H1 (cell line): Measurements from ENCODE around the gene TMPRSS9. TPM values are rescaled to one million over a fixed set of nuclear protein-coding genes. Genes with fewer than 3 reads are reported as not detected.

Source experiments
- BACH1 ChIP-seq: IDR thresholded peaks from 2 replicates; pipeline ENCODE4 v1.6.1; 2012; ENCODE audit warnings: low read length, improper control_type of control experiment
- BRCA1 ChIP-seq: IDR thresholded peaks from 2 replicates; pipeline ENCODE4 v1.6.1; 2012; ENCODE audit warnings: low read depth, low read length, improper control_type of control experiment
- CBX5 ChIP-seq: fragments of 300-800, 300-1000 bp; sonication (generic); IDR thresholded peaks from 2 replicates; pipeline ENCODE4 v1.7.1; 2016; ENCODE audit warnings: antibody characterized with exemption, low read length, low read depth
- CBX8 ChIP-seq: fragments of 300-800, 300-1000 bp; sonication (generic); IDR thresholded peaks from 2 replicates; pipeline ENCODE4 v1.7.1; 2016; ENCODE audit warnings: low read depth, low read length, borderline replicate concordance
- CEBPB ChIP-seq: IDR thresholded peaks from 2 replicates; pipeline ENCODE4 v1.6.1; 2012; ENCODE audit warnings: low read depth, low read length
- CREB1 ChIP-seq: IDR thresholded peaks from 2 replicates; pipeline ENCODE4 v1.6.1; 2012; ENCODE audit warnings: inconsistent platforms
- EGR1 ChIP-seq: IDR thresholded peaks from 2 replicates; pipeline ENCODE4 v1.6.1; 2011; ENCODE audit warnings: low read depth, low read length, borderline replicate concordance
- GTF2F1 ChIP-seq: IDR thresholded peaks from 2 replicates; pipeline ENCODE4 v1.6.1; 2012; ENCODE audit warnings: low read depth, low read length, improper control_type of control experiment, borderline replicate concordance
- JUN ChIP-seq: IDR thresholded peaks from 2 replicates; pipeline ENCODE4 v1.6.1; 2011; ENCODE audit warnings: low read depth, mild to moderate bottlenecking, improper control_type of control experiment, low read length
- JUND ChIP-seq: IDR thresholded peaks from 2 replicates; pipeline ENCODE4 v1.6.1; 2011; ENCODE audit warnings: mild to moderate bottlenecking, improper control_type of control experiment, low read length
- KDM1A ChIP-seq: fragments of 200-600, 300-600 bp; sonication (generic); IDR thresholded peaks from 2 replicates; pipeline ENCODE4 v1.7.1; 2016; ENCODE audit warnings: mild to moderate bottlenecking, low read length, borderline replicate concordance
- NRF1 ChIP-seq: IDR thresholded peaks from 2 replicates; pipeline ENCODE4 v1.6.1; 2011; ENCODE audit warnings: mild to moderate bottlenecking, low read depth, low read length, improper control_type of control experiment
- PHF8 ChIP-seq: fragments of 200-600 bp; sonication (generic); conservative IDR thresholded peaks from 2 replicates; pipeline ENCODE4 v1.7.1; 2012; ENCODE audit warnings: low read depth, mild to moderate bottlenecking, inconsistent platforms, low read length, moderate library complexity
- POLR2AphosphoS5 ChIP-seq: IDR thresholded peaks from 2 replicates; pipeline ENCODE4 v1.6.1; 2011; ENCODE audit warnings: low read depth, low read length
- RFX5 ChIP-seq: IDR thresholded peaks from 2 replicates; pipeline ENCODE4 v1.6.1; 2011; ENCODE audit warnings: low read depth, low read length, improper control_type of control experiment, borderline replicate concordance
- RXRA ChIP-seq: IDR thresholded peaks from 2 replicates; pipeline ENCODE4 v1.6.1; 2011; ENCODE audit warnings: low read depth, mild to moderate bottlenecking, low read length, moderate library complexity; ENCODE audit not compliant: insufficient read depth
- SIN3A ChIP-seq, 2 experiments: IDR thresholded peaks in 1 of 2; conservative IDR thresholded peaks in 1 of 2; 2 replicates each; pipeline ENCODE4 v1.6.1; 2011 to 2012; ENCODE audit warnings: low read length in 2 of 2, improper control_type of control experiment in 1 of 2, low read depth in 1 of 2, mild to moderate bottlenecking in 1 of 2
- SIX5 ChIP-seq: IDR thresholded peaks from 2 replicates; pipeline ENCODE4 v1.6.1; 2011; ENCODE audit warnings: mild to moderate bottlenecking, low read depth, low read length
- SP4 ChIP-seq: IDR thresholded peaks from 2 replicates; pipeline ENCODE4 v1.6.1; 2012; ENCODE audit warnings: low read length, inconsistent platforms
- SRF ChIP-seq: IDR thresholded peaks from 2 replicates; pipeline ENCODE4 v1.6.1; 2011; ENCODE audit warnings: mild to moderate bottlenecking, low read depth, low read length, moderate library complexity
- TAF1 ChIP-seq: IDR thresholded peaks from 2 replicates; pipeline ENCODE4 v1.6.1; 2011; ENCODE audit warnings: mild to moderate bottlenecking, low read depth, low read length
- TCF12 ChIP-seq: IDR thresholded peaks from 2 replicates; pipeline ENCODE4 v1.6.1; 2011; ENCODE audit warnings: low read depth, mild to moderate bottlenecking, low read length
- TEAD4 ChIP-seq: IDR thresholded peaks from 2 replicates; pipeline ENCODE4 v1.6.1; 2012; ENCODE audit warnings: low read depth, low read length, inconsistent platforms, mixed read lengths
- polyA plus RNA-seq, 7 experiments: library from polyadenylated mRNA; depleted of rRNA in 3 of 7; stranded (reverse) in 5 of 7; unstranded in 2 of 7; fragments of >200 nt in 5 of 7; fragments of 200-250 nt in 2 of 7; gene quantifications; 1 replicate in 5 of 7; 2 replicates in 1 of 7; 4 replicates in 1 of 7; pipeline versions ENCODE4 v1.2.1 to v1.2.3, GENCODE V29; 2011 to 2013; ENCODE audit warnings: missing spikeins in 2 of 7, mixed read lengths in 2 of 7
- total RNA-seq: library from RNA; stranded (reverse); fragmentation: NEBNext Ultra II Directional; extraction: Animal tissue kit (Norgen Biotek cat#: 25700); gene quantifications from 2 replicates; pipeline ENCODE4 v1.2.1, GENCODE V29; 2021
- TF ChIP-seq, protein P1 (sequence below): IDR thresholded peaks from 2 replicates; pipeline ENCODE4 v1.6.1; 2011; ENCODE audit warnings: low read depth, mild to moderate bottlenecking, low read length; ENCODE audit not compliant: insufficient read depth
- TF ChIP-seq, protein P2 (sequence below): IDR thresholded peaks from 2 replicates; pipeline ENCODE4 v1.6.1; 2012; ENCODE audit warnings: inconsistent platforms

Gene TMPRSS9
- total and polyA plus RNA-seq, 2 of the 8 experiments (the other 6 are each of a cell fraction or from before 2014, with no cell fraction given): 0.15 to 0.19 TPM

DNA sequence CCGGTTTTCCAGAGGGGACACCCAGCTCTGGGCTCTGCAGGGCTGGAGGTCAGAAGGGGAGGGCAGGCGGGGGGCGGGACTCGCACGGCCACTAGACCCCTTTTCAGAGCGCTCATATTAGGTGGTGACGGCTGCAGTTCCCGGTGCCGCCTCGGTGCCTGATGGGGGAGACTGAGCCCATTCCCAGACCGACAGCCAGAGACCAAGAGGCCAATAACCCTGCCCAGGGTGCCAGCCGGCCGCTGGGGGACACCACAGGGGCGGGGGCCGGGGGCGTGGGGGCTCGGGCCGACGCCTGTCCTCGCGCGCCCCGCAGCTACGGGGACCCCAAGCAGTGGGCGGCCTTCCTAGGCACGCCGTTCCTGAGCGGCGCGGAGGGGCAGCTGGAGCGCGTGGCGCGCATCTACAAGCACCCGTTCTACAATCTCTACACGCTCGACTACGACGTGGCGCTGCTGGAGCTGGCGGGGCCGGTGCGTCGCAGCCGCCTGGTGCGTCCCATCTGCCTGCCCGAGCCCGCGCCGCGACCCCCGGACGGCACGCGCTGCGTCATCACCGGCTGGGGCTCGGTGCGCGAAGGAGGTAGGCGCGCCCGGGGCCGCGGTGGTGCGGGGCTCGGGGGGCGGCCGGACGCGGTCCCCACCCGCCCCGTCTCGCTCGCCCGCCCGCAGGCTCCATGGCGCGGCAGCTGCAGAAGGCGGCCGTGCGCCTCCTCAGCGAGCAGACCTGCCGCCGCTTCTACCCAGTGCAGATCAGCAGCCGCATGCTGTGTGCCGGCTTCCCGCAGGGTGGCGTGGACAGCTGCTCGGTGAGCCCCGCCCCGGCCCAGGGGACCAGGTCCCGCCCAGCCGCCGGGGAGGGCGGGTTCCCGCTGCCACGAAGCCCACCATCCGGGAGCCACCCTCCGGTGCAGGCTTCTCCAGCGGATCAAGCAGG lies 64.9 kb downstream of the TMPRSS9 start (continued):
- TF ChIP-seq SIX5 (no peak), SIN3A (conservative IDR thresholded peaks at IDR 0.05 in 1 of 2, IDR thresholded peaks at IDR 0.05 in 1 of 2; ENCODE audit: low read depth in 1 of 2, low read length in 2 of 2) (peak in 1 of 2 experiments; percentile 56; a peak in 1 of 4 replicates), RFX5 (no peak), BACH1 (no peak), EGR1 (no peak), BRCA1 (no peak), CREB1 (no peak), SP4 (no peak), POLR2AphosphoS5 (peak; percentile 66), TEAD4 (no peak), NRF1 (no peak), TCF12 (no peak), PHF8 (no peak), GTF2F1 (no peak), RXRA (no peak), JUN (no peak), SRF (no peak), CBX8 (no peak), CEBPB (no peak), TAF1 (no peak), KDM1A (no peak), CBX5 (no peak), JUND (no peak)
- TF ChIP-seq, protein P1, sequence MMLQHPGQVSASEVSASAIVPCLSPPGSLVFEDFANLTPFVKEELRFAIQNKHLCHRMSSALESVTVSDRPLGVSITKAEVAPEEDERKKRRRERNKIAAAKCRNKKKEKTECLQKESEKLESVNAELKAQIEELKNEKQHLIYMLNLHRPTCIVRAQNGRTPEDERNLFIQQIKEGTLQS: no peak
- TF ChIP-seq, protein P2, sequence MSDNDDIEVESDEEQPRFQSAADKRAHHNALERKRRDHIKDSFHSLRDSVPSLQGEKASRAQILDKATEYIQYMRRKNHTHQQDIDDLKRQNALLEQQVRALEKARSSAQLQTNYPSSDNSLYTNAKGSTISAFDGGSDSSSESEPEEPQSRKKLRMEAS: no peak
